MM.1S (cell line): Measurements from ENCODE around the gene ZNF117.

Source experiments
- DNase-seq: peaks from one replicate; pipeline ENCODE4 v3.0.0-alpha.2; 2015
- H2AFZ ChIP-seq: fragments of 300-600 bp; sonication (generic); 2 replicates; pipeline ENCODE4 v1.6.0; 2016; ENCODE audit warnings: antibody characterized with exemption, low read length
- H3F3A ChIP-seq: fragments of 300-600 bp; sonication (generic); 2 replicates; pipeline ENCODE4 v1.6.1; 2016; ENCODE audit warnings: mild to moderate bottlenecking, antibody characterized with exemption, low read length, moderate library complexity, mixed read lengths; ENCODE audit not compliant: insufficient read depth
- H3K27ac ChIP-seq: fragments of 300-600 bp; sonication (generic); 2 replicates; pipeline ENCODE4 v1.5.1; 2016; ENCODE audit warnings: mild to moderate bottlenecking, low read length
- H3K27me3 ChIP-seq: fragments of 300-600 bp; sonication (generic); replicated peaks from 2 replicates; pipeline ENCODE4 v1.6.0; 2016; ENCODE audit warnings: low read length; ENCODE audit not compliant: insufficient read depth
- H3K36me3 ChIP-seq: fragments of 300-600 bp; sonication (generic); replicated peaks from 2 replicates; pipeline ENCODE4 v1.6.1; 2016; ENCODE audit warnings: mild to moderate bottlenecking, low read length, mixed read lengths; ENCODE audit not compliant: insufficient read depth
- H3K4me1 ChIP-seq: fragments of 300-600 bp; sonication (generic); 2 replicates; pipeline ENCODE4 v1.6.1; 2016; ENCODE audit warnings: low read length, mixed read lengths
- H3K4me2 ChIP-seq: fragments of 300-600 bp; sonication (generic); 2 replicates; pipeline ENCODE4 v1.6.0; 2016; ENCODE audit warnings: low read depth, low read length
- H3K4me3 ChIP-seq: fragments of 300-600 bp; sonication (generic); 2 replicates; pipeline ENCODE4 v1.5.1; 2016; ENCODE audit warnings: low read length, mixed read lengths
- H3K79me2 ChIP-seq: fragments of 300-600 bp; sonication (generic); 2 replicates; pipeline ENCODE4 v1.6.1; 2016; ENCODE audit warnings: mixed run types, low read length, mixed read lengths
- H3K9ac ChIP-seq: fragments of 300-600 bp; sonication (generic); 2 replicates; pipeline ENCODE4 v1.6.1; 2016; ENCODE audit warnings: low read length, mixed read lengths
- H3K9me2 ChIP-seq: fragments of 300-600 bp; sonication (generic); replicated peaks from 2 replicates; pipeline ENCODE4 v1.6.1; 2016; ENCODE audit warnings: mild to moderate bottlenecking, low read length, mixed read lengths; ENCODE audit not compliant: insufficient read depth
- H3K9me3 ChIP-seq: fragments of 300-600 bp; sonication (generic); replicated peaks from 2 replicates; pipeline ENCODE4 v1.6.1; 2016; ENCODE audit warnings: mild to moderate bottlenecking, low read length, mixed read lengths; ENCODE audit not compliant: insufficient read depth
- H4K20me1 ChIP-seq: fragments of 300-600 bp; sonication (generic); 2 replicates; pipeline ENCODE4 v1.6.1; 2016; ENCODE audit warnings: mild to moderate bottlenecking, low read length, moderate library complexity, mixed read lengths; ENCODE audit not compliant: insufficient read depth
- CTCF ChIP-seq: fragments of 300-600 bp; sonication (generic); IDR thresholded peaks from 2 replicates; pipeline ENCODE4 v1.5.1; 2016; ENCODE audit warnings: antibody characterized with exemption, low read length, mixed read lengths
- EZH2 ChIP-seq: fragments of 300-600 bp; sonication (generic); optimal IDR thresholded peaks from 2 replicates; pipeline ENCODE3; 2017; ENCODE audit warnings: low read depth, mild to moderate bottlenecking, antibody characterized with exemption, low read length, mixed read lengths
- EZH2phosphoT487 ChIP-seq: fragments of 300-600 bp; sonication (generic); IDR thresholded peaks from 2 replicates; pipeline ENCODE4 v1.6.1; 2018; ENCODE audit warnings: antibody characterized with exemption, low read length

Gene ZNF117

GRCh38 chr7:65006094-65006992 is 15.5 kb upstream of the ZNF117 start, which contains the start of gene ERV3-1:
Gene ERV3-1, minus strand, starts transcription at chr7:65006687. Its CDS starts 13,661 bp downstream, at chr7:64993026.
- H3K9me2 ChIP-seq = no peaks in the 10 kb centered on the region
- H3F3A ChIP-seq = no peaks in the 10 kb centered on the region
- peak within 1 kb of the TSS; percentile 84 for H3K9ac ChIP-seq
- peaks cover 51% of the 10 kb centered on the region for H3K79me2 ChIP-seq
- peaks cover 2% of the 10 kb centered on the region for H3K36me3 ChIP-seq
- H3K9me3 ChIP-seq = no peaks in the 10 kb centered on the region
- H3K27me3 ChIP-seq = no peaks in the 10 kb centered on the region
- peak within 1 kb of the TSS; percentile 82 for H3K4me3 ChIP-seq
- peak within 1 kb of the TSS; percentile 80; the same call in 1 of the 2 replicates for H3K27ac ChIP-seq
- peak within 1 kb of the TSS; percentile 60 for H3K4me2 ChIP-seq
- H3K4me1 ChIP-seq = peaks cover 11% of the 10 kb centered on the region; the same call in 1 of the 2 replicates
- peak within 1 kb of the TSS; percentile 66 for H2AFZ ChIP-seq
- TF ChIP-seq CTCF (no peak), EZH2 (no peak), EZH2phosphoT487 (no peak)
- H4K20me1 ChIP-seq = no peaks in the 10 kb centered on the region
- DNase-seq = peak; percentile 97

- Histone ChIP-seq H3K36me3 (peaks cover 6% of the 10 kb centered on the region), H3K4me2 (no peak overlapping the region)
Measured at GRCh38 chr7:65004575-65004974, 13.7 kb upstream of the ZNF117 start.

GRCh38 chr7:65002972-65003585 is 12.2 kb upstream of the ZNF117 start:
- peaks cover 25% of the 10 kb centered on the region for H3K4me1 ChIP-seq
- DNase-seq = no peak
- H3K27me3 ChIP-seq = no peaks in the 10 kb centered on the region
- no peak overlapping the region for H3K4me3 ChIP-seq
- H3K9me2 ChIP-seq = no peaks in the 10 kb centered on the region
- no peak overlapping the region for H3K9ac ChIP-seq
- H2AFZ ChIP-seq = no peak overlapping the region
- H3K9me3 ChIP-seq = no peaks in the 10 kb centered on the region
- no peak for TF ChIP-seq CTCF
- no peak for TF ChIP-seq EZH2
- no peak for TF ChIP-seq EZH2phosphoT487
- H3K79me2 ChIP-seq = peaks cover 62% of the 10 kb centered on the region
- H4K20me1 ChIP-seq = no peaks in the 10 kb centered on the region
- H3K27ac ChIP-seq = no peak overlapping the region
- H3F3A ChIP-seq = peaks cover 5% of the 10 kb centered on the region; the same call in 1 of the 2 replicates
- H3K4me2 ChIP-seq = no peak overlapping the region
- peaks cover 6% of the 10 kb centered on the region for H3K36me3 ChIP-seq

More at GRCh38 chr7:65004575-65004974, 13.7 kb upstream of the ZNF117 start:
- Histone ChIP-seq H3K27ac (no peak overlapping the region), H3K4me1 (peaks cover 17% of the 10 kb centered on the region; the same call in 1 of the 2 replicates), H3K4me3 (no peak overlapping the region), H4K20me1 (no peaks in the 10 kb centered on the region), H2AFZ (no peak overlapping the region), H3K9me2 (no peaks in the 10 kb centered on the region), H3F3A (peaks cover 4% of the 10 kb centered on the region; the same call in 1 of the 2 replicates), H3K79me2 (peaks cover 58% of the 10 kb centered on the region), H3K9ac (no peak overlapping the region), H3K9me3 (no peaks in the 10 kb centered on the region), H3K27me3 (no peaks in the 10 kb centered on the region)
- DNase-seq = no peak
- no peak for TF ChIP-seq EZH2
